ENCODE data around the gene HNRNPC. TPM values are rescaled to one million over a fixed set of nuclear protein-coding genes. Genes with fewer than 3 reads are reported as not detected.

Gene HNRNPC
- polyA plus RNA-seq, 2 of the 4 experiments (the other 2 are of a cell fraction) = 1,057 to 1,069 TPM

DNA sequence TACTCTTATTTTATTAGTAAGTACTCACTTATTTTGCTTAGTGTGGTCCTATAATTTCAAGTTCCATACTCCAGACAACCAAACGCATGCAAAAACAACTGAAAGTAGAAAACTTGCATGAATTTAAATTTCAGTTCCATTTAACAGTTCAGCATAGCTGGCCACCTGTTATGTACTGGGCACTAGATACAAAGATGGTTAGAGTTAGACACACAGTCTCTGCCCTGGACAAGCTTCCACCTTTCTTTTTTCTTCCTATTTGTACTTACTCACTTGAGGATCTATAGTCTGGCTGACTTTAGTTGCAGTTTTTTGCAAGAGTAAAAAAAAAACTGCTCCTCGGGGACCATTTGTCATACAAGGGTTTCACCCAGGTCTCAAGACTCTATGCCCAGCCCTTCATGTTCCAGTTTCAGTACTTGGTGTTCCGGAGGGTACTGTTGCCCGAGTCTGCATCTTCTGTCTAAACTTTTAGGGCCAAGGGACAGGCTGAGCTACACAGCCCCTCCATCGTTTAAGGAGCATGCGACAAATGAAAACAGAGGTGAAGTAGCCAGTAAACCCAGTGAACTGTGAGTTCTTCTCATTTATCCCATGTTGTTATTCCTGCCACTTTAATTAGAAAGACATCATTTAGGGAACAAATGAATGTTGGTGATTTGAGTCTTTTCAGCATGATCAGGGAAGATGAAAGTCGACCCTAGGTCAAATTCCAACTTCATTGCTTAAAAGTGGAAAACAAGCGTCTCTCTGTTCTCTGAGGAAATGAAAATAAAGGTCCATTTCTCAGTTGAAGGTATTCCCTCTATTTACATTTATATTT is 33.0 kb upstream of the HNRNPC start (continued):
- TF ChIP-seq HOXA7 (CRISPR knock-in tag; IDR thresholded peaks at IDR 0.05) (no peak), SREBF2 (IDR thresholded peaks at IDR 0.05) (no peak), KDM5A (IDR thresholded peaks at IDR 0.05) (no peak), EHMT2 (IDR thresholded peaks at IDR 0.05; ENCODE audit: low read depth) (no peak), JUNB (IDR thresholded peaks at IDR 0.05) (no peak)

GRCh38 chr14:21300892-21301291 is 31.6 kb upstream of the HNRNPC start:
- no peak overlapping the region for H3K4me2 ChIP-seq
- TF ChIP-seq ESRRA (IDR thresholded peaks at IDR 0.05; ENCODE audit: borderline replicate concordance, low read length) (no peak), JUNB (IDR thresholded peaks at IDR 0.05) (no peak), NFE2L2 (conservative IDR thresholded peaks at IDR 0.05; ENCODE audit: low read length) (no peak), MAFK (IDR thresholded peaks at IDR 0.05; ENCODE audit: partially characterized antibody) (no peak), FOSL2 (IDR thresholded peaks at IDR 0.05) (no peak), FOSL2 (CRISPR knock-in tag; IDR thresholded peaks at IDR 0.05) (no peak), CEBPB (IDR thresholded peaks at IDR 0.05) (no peak), GATA3 (IDR thresholded peaks at IDR 0.05; ENCODE audit: borderline replicate concordance) (no peak), POLR2AphosphoS2 (conservative IDR thresholded peaks at IDR 0.05; ENCODE audit: low read length) (no peak)
- TF ChIP-seq, protein P1, sequence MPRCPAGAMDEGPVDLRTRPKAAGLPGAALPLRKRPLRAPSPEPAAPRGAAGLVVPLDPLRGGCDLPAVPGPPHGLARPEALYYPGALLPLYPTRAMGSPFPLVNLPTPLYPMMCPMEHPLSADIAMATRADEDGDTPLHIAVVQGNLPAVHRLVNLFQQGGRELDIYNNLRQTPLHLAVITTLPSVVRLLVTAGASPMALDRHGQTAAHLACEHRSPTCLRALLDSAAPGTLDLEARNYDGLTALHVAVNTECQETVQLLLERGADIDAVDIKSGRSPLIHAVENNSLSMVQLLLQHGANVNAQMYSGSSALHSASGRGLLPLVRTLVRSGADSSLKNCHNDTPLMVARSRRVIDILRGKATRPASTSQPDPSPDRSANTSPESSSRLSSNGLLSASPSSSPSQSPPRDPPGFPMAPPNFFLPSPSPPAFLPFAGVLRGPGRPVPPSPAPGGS (IDR thresholded peaks at IDR 0.05) = no peak
- TF ChIP-seq, protein P2, sequence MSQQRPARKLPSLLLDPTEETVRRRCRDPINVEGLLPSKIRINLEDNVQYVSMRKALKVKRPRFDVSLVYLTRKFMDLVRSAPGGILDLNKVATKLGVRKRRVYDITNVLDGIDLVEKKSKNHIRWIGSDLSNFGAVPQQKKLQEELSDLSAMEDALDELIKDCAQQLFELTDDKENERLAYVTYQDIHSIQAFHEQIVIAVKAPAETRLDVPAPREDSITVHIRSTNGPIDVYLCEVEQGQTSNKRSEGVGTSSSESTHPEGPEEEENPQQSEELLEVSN (IDR thresholded peaks at IDR 0.05; ENCODE audit: borderline replicate concordance, low read depth) = no peak
- ChIA-PET CTCF (no interaction called here), POLR2A (no interaction called here)
- H3K9me3 ChIP-seq = no peaks in the 10 kb centered on the region
- ATAC-seq (no peak), FAIRE-seq (no peak), DNase-seq (ENCODE audit: low read depth in 1 of 2, low spot score in 1 of 2) (no peak)
- no peaks in the 10 kb centered on the region for H3K4me1 ChIP-seq
- no peak overlapping the region for H3K27ac ChIP-seq
- H3K4me3 ChIP-seq = no peak overlapping the region
- 79% methylated on average over 30 of the region's 30 CpGs for WGBS (ENCODE audit: missing lambda C conversion rate)

DNA sequence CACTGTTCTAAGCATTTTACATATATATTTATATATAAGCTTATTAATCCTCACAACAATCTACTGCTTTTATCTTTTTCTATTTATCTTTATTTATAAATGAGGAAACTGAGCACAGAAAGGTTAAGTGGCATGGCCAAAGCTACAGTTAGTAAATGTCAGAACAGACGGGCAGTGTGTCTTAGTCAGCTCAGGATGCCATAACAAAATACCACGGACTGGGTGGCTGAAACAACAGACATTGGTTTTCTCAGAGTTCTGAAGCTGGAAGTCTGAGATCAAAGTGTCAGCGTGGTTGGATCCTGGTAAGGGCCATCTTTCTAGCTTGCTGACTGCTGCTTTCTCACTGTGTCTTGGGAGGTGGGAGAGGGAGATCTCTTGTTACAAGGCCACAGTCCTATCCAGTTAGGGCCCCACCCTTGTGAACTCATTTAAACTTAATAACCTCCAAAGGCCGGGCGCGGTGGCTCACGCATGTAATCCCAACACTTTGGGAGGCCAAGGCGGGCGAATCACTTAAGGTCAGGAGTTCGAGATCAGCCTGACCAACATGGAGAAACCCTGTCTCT is 30.4 kb upstream of the HNRNPC start:
- Histone ChIP-seq H3K4me1 (no peaks in the 10 kb centered on the region), H3K4me2 (no peak overlapping the region), H3K9me3 (no peaks in the 10 kb centered on the region), H3K27ac (no peak overlapping the region), H3K4me3 (no peak overlapping the region)
- POLR2A ChIA-PET = interaction anchor here (1.1 kb wide), 1 partner anchor 9 kb away, joined by 7 read pairs; no protein-coding TSS in a partner anchor
- CTCF ChIA-PET = no interaction called here
- ATAC-seq = no peak
- 84% methylated on average over 10 of the region's 10 CpGs for WGBS (ENCODE audit: missing lambda C conversion rate)
- no peak for DNase-seq (ENCODE audit: low read depth in 1 of 2, low spot score in 1 of 2)
- FAIRE-seq = no peak
- TF ChIP-seq ZFP36 (IDR thresholded peaks at IDR 0.05; ENCODE audit: borderline replicate concordance, partially characterized antibody) (no peak), RFX5 (IDR thresholded peaks at IDR 0.05) (no peak), SMC3 (IDR thresholded peaks at IDR 0.05) (no peak), JUNB (IDR thresholded peaks at IDR 0.05) (no peak), CBX8 (IDR thresholded peaks at IDR 0.05) (no peak), POLR2AphosphoS2 (conservative IDR thresholded peaks at IDR 0.05; ENCODE audit: low read length) (no peak), FOXS1 (CRISPR knock-in tag; IDR thresholded peaks at IDR 0.05) (no peak), GATA3 (IDR thresholded peaks at IDR 0.05; ENCODE audit: borderline replicate concordance) (no peak), MAFK (IDR thresholded peaks at IDR 0.05; ENCODE audit: partially characterized antibody) (no peak)
- TF ChIP-seq, protein P3, sequence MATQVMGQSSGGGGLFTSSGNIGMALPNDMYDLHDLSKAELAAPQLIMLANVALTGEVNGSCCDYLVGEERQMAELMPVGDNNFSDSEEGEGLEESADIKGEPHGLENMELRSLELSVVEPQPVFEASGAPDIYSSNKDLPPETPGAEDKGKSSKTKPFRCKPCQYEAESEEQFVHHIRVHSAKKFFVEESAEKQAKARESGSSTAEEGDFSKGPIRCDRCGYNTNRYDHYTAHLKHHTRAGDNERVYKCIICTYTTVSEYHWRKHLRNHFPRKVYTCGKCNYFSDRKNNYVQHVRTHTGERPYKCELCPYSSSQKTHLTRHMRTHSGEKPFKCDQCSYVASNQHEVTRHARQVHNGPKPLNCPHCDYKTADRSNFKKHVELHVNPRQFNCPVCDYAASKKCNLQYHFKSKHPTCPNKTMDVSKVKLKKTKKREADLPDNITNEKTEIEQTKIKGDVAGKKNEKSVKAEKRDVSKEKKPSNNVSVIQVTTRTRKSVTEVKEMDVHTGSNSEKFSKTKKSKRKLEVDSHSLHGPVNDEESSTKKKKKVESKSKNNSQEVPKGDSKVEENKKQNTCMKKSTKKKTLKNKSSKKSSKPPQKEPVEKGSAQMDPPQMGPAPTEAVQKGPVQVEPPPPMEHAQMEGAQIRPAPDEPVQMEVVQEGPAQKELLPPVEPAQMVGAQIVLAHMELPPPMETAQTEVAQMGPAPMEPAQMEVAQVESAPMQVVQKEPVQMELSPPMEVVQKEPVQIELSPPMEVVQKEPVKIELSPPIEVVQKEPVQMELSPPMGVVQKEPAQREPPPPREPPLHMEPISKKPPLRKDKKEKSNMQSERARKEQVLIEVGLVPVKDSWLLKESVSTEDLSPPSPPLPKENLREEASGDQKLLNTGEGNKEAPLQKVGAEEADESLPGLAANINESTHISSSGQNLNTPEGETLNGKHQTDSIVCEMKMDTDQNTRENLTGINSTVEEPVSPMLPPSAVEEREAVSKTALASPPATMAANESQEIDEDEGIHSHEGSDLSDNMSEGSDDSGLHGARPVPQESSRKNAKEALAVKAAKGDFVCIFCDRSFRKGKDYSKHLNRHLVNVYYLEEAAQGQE (IDR thresholded peaks at IDR 0.05) = no peak
- TF ChIP-seq, protein P4, sequence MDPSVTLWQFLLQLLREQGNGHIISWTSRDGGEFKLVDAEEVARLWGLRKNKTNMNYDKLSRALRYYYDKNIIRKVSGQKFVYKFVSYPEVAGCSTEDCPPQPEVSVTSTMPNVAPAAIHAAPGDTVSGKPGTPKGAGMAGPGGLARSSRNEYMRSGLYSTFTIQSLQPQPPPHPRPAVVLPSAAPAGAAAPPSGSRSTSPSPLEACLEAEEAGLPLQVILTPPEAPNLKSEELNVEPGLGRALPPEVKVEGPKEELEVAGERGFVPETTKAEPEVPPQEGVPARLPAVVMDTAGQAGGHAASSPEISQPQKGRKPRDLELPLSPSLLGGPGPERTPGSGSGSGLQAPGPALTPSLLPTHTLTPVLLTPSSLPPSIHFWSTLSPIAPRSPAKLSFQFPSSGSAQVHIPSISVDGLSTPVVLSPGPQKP (IDR thresholded peaks at IDR 0.05; ENCODE audit: low read depth, low read length) = no peak
